HS-27A (cell line): ENCODE measurements around the gene SURF1.
A peak's percentile ranks its signal among the peaks of the same experiment; 100 is the strongest.
"Not testable (repeated sequence)": the region's sequence is repeated elsewhere in the genome, so short reads cannot be mapped to it uniquely, and the experiment has no call there.

ENCODE experiments used
- DNase-seq: peaks from one replicate; pipeline ENCODE4 v3.0.0-alpha.2; 2012; ENCODE audit warnings: low read depth, missing footprints

SURF1 gene

GRCh38 chr9:133383438-133383837, 27.2 kb upstream of the SURF1 start:
- DNase-seq = no peak

- no peak for DNase-seq
Measured at GRCh38 chr9:133382507-133383141, 26.3 kb upstream of the SURF1 start.

GRCh38 chr9:133380734-133381133, 24.4 kb upstream of the SURF1 start:
- no peak for DNase-seq

GRCh38 chr9:133379153-133380086, 23.1 kb upstream of the SURF1 start:
- no peak for DNase-seq

DNA sequence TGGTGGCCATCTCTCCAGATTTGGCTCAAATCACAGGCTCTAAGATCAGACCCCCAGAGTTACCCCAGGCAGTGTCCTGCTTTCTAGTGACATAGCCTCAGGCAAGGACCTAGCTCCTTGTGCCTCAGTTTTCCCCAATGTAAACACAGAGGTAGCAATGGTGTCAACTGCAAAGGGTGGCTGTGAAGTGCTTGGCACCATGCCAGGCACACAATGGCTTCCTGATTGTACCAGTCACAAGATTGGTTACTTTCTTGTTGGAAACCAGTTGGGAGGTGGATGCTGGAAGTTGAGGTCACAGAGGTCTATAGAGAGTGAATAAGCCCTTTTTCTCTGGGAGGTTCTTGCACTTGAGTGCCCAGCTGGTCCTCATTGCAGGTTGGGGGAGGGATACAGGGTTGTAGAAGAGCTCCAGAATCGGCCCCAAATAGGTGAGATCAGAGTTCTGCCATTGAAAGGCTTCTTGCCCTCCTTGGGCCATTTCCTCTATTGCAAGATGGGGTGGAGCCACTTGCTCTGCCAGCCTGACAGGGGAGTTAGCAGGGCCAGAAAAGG, 22.2 kb upstream of the SURF1 start:
- DNase-seq = no peak

DNA sequence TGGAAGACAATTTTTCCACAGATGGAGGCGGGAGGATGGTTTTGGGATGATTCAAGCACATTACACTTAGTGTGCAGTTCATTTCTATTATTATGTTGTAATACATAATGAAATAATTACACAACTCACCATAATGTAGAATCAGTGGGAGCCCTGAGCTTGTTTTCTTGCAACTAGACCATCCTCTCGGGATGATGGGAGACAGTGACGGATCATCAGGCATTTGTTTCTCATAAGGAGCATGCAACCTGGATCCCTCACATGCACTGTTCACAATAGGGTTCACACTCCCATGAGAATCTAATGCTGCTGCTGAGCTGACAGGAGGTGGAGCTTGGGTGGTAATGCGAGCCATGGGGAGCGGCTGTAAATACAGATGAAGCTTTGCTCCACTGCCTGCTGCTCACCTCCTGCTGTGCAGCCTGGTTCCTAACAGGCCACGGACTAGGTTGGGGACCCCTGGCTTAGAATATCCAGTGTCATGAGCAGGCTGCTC, 21.5 kb upstream of the SURF1 start:
- no peak for DNase-seq

GRCh38 chr9:133377280-133377679, 21.0 kb upstream of the SURF1 start:
- not testable (repeated sequence) for DNase-seq

- peak; percentile 42 for DNase-seq
Measured at GRCh38 chr9:133375724-133376654, 19.7 kb upstream of the SURF1 start, which contains the start of the genes STKLD1 and SURF4. Gene STKLD1 (plus strand): TSS chr9:133376366. CDS start chr9:133376474, 108 bp downstream. Gene SURF4 (minus strand): TSS chr9:133376060. CDS start chr9:133375969, 91 bp downstream.

DNA sequence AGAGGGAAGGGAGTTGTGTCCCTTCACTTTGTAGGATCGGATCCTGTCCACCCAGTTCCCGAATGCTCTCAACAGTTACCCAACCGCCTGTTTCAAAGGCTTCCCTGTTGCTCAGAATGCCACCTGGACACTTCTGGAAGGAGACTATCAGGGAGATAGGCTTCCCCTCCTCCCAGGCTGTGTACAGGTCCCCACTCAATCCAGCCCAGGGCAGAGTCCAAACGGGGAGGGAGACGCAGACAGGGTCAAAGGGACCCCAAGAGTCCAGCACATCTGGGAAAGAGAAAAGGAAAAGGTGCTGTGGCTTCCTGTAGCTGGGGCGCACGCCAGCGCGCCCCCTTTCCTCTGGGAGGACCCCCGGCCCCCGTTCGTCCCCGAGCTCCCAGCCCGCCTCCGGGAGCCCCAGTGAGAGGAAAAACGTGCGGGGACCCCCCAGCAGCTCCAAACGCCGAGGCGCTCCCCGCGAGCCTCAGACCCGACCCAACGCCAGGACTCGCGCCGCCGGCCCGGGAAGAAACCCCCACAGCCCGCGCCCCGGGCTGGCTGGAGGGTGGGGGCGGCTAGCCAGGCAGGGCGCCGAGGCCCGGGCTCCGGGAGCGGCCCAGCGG, 18.9 kb upstream of the SURF1 start:
- DNase-seq = no peak

DNA sequence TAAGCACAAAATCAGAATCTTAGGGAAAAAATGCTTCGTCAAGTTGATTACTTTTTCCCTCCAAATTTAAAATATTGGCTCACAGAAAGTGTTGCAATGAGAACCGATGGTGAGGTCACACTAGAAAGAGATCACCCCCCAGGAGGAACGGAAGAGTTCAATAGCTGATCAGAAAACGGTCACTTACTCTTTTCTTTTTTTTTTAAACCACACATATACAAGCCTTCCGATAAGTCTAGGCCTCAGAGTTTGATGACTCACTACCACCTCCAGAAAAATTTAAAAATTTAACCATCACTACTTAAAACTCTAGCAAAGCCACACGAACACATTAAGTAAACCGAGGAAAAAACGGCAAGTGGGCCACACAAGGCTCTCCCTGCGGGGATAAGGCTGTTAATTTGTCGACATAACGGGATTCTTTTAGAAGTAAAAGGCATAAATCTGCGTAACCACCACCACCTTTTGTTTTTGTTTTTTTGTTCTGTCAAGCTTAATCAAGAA, 18.4 kb upstream of the SURF1 start:
- no peak for DNase-seq

DNA sequence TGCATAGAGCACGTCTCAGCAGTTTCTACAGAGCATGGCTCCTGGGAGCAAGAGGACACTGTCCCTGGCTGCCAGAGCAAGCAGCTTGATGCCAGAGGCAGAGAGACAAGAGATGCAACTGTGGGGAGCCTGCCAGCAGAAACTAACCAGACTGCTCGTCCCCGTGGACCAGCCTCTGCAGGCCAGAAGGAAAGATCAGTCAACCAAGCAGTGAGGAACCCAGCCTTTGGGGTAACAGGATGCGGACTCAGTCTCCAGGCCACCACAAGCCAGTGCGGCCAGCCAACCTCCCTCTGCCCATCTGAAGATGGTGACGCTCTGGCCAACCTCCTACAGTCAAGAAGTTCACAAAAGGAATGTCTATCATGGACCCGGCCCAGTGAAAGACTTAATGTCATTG, 15.9 kb upstream of the SURF1 start:
- DNase-seq = no peak

DNA sequence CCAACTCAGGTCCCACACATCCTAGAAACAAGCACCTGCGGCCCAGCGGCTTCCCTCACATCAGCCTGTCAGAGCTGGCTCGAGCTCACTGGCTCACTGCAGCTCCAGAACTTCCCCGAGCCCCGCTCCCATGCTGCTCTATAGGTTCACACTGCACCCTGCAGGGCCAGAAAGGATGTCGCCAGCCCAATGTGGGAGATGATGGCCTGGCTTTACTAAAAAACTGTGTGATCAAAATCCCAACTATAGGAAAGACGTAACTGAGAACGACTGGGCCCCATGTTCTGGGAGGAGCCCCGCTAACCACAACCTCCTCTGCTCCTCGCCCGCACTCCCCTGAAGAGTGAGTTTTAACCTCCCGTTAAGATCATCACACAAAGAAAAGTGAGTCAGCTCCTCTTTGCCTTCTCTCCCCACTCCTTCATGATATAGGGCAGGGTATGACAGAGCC, 15.0 kb upstream of the SURF1 start:
- no peak for DNase-seq

DNA sequence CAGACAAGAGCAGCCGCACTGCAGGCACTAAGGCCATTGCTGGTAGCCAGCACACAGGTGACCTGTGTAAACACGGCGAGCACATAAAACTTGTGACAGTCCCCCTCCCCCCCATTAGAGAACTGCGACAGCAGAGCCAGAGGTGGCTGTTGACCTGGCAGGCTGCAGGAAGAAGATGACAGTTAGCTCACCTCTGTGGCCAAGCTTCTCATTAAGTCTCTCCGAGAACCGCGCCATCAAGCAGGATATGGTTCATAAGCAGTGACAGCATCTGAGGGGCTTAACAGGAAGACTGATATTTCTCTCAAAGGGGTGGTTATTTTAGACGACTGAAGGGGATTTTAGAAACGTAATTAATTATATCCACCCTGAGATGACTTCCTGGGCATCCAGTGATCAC, 14.4 kb upstream of the SURF1 start:
- DNase-seq = no peak

DNA sequence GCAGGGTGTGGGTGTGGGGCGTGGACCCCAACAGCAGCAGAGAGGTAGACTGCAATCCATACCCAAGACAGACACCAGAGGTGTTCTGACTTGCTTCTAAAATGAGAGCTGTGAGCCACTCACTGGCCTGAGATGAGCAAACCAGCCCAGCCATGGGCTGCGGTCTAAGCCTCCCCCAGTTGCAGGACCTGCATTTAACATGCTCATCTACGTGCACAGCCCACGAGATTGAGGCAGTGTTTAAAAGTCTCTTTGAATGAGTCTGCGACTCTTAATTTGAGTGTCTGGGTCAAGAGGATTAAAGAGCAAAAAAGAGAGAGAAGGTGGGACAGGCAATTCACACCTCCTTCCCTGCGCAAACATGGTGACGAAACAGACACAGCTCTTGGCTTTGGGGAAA, 13.6 kb upstream of the SURF1 start:
- no peak for DNase-seq

GRCh38 chr9:133369422-133369821, 13.1 kb upstream of the SURF1 start:
- no peak for DNase-seq

DNA sequence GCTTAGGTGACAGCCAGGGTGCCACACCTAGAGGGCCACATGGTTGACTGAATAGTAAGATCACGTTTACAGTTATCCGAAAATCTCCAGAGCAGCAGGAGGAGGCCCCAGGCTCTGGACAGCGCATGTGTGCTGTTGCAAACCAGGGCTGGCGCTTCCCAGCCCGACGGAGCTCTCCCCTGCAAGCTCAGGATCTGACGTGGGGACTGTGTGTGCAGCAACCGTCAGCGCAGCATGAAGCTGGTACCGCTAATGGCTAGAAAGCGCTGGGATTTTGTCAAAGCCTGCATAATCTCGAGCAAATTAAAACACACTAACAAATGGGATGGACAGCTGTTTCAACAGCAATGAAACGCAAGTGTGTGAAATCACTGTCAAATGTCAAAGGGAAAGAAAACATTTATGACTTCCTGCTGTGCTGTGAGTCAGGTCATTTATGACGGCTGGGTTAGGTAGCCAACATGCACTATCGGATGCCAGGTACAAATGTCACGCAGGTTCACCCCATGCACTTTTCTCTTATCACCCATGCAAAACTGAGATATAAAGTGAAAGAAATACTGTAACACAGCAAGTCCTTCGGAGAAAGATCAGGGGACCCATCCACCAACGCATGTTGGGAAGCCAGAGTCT, 12.1 kb upstream of the SURF1 start:
- no peak for DNase-seq

DNA sequence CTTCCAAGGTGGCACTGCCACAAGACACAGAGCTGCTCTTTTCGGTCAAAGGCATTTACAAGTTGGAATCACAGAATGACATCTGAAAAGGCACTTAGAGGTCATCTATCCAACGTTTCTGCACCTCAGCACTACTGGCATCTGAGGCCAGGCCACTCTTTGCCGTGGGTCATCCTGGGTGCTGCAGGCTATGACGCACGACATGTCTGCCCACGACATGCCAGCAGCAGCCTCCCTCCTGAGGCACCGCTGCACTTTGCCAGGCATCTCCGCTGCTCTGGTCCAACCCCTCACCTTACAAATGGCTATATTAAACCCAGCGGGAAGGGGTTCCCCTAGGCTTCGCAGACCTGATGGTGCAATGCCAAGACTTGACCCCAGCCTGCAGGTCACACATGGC, 11.5 kb upstream of the SURF1 start:
- DNase-seq = no peak

- no peak for DNase-seq
Measured at GRCh38 chr9:133367221-133367620, 10.9 kb upstream of the SURF1 start.

GRCh38 chr9:133366435-133366834, 10.1 kb upstream of the SURF1 start:
- no peak for DNase-seq

DNA sequence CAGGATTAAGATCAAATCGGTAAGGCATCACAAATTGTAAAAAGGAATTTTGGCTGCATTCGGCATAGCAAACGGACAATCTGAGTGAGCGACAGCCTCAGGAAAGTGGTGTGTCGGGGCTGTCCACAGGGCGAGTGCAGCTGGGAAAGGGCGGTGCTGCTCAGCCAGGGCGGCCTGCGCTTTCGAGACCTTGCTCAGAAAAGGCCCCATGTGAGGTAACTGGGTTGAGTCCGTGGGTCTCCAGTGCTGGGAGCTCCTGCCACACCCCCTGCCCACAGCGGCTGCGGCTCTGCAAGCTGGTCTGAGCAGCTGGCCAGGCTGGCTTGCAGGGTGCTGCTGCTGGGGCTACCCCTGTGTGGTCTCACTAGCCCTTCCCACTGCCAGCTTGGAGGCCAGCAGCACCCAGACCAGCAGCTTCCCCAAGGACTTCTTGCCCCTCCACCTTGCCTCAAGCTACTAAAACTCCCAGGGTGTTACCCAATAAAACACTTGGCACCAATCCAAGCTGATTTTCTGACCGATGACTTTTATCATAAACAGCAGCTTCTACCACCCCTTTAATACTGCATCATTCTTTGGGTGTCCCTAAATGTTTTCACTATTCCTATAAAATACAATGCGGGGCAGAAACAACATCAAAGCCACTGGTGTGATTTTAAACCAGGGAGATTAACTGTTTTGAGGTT, 6.2 kb upstream of the SURF1 start:
- DNase-seq = no peak
